Embryonic facial prominence (tissue), 1 donor: ENCODE measurements around the gene KLK11.

Source experiments
- DNase-seq: peaks from one replicate; pipeline ENCODE4 v3.0.0-alpha.2; 2016; ENCODE audit errors: extremely low spot score

The KLK11 gene, protein sequence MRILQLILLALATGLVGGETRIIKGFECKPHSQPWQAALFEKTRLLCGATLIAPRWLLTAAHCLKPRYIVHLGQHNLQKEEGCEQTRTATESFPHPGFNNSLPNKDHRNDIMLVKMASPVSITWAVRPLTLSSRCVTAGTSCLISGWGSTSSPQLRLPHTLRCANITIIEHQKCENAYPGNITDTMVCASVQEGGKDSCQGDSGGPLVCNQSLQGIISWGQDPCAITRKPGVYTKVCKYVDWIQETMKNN

DNA sequence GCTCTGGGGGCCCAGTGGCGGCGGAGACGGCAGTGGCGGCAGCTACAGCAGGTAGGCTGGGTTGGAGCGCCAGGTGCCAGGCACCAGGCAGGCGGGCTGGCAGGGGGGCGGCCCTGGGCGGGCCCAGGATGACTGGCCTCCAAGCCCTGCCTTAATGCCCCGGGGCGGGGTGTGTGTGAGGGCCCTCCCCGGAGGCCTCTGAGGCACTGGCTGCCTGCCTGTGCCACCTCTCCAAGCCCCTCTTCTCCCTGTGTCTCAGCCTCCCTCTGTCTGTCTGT lies at the start of gene KLK11:
TSS of gene KLK11 (minus strand) at position 63 of the 278 bp plus-strand sequence. CDS start 985 bp downstream, outside the sequence.
- DNase-seq: no peak

DNA sequence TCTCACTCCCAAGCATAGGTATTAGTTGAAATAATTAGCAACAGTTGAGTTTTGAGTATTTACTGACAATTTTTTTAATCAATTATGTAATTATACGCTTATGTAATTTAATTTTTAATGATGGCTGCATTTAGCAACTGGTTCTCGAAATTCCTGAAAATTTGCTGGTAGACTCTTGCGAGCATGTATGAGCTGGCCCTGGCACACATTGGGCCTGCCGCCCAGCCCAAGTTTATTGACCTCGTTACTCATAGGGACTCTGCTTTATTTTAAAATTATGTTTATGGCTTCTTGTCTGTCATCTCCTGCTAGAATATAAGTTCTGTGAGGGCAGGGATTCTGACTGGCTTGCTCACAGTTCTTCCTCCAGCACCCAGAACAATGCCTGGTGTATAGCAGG lies 49.6 kb upstream of the KLK11 start:
- DNase-seq: no peak

DNA sequence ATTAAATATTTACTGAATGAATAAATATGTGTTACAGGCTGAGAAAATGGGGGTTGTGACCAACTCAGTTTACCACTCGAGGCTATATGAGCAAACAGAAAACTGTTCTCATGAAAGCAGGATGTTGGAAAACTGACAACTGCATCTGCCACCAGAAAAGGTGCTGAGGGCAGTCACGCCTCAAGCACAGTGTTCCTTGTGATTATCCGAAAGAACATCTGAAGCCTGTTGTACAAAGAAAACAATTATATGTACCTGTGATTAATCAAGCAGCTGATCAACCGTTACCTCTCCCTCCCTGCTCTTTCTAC lies 44.6 kb upstream of the KLK11 start:
- no peak for DNase-seq

DNA sequence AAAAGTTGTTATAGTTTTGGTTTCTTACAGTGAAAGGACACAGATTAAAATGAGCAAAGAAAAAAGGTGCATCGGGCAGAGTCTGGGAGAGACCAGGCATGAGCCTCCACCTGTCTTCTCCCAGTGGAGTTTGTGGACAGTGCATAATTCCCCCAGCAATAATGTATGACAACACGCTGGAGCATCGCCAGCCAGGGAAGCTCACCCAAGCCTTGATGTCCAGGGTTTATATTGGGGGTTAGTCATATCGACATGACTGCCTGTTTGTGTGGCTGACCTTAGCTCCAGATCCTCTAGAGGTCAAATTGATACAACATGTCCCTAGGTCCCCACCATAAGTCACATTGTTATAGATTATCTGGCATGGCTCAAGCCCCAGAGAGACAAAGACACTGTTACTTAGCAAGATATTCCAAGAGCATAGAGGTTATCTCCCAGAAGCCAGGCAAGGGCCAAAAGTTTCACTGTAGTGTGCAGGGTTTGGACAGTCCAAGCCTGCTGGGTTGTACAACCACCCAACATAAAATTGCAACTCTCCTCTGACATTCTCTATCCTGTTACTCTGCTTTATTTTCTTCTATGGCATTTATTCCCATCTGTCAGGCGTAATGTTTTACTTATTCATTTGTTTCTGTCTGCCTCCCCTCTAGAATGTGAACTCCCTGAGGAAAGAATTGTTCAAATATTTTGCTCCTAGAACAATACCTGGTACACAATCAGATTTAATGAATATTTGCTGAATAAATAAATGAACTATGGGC lies 44.1 kb upstream of the KLK11 start:
- no peak for DNase-seq

DNA sequence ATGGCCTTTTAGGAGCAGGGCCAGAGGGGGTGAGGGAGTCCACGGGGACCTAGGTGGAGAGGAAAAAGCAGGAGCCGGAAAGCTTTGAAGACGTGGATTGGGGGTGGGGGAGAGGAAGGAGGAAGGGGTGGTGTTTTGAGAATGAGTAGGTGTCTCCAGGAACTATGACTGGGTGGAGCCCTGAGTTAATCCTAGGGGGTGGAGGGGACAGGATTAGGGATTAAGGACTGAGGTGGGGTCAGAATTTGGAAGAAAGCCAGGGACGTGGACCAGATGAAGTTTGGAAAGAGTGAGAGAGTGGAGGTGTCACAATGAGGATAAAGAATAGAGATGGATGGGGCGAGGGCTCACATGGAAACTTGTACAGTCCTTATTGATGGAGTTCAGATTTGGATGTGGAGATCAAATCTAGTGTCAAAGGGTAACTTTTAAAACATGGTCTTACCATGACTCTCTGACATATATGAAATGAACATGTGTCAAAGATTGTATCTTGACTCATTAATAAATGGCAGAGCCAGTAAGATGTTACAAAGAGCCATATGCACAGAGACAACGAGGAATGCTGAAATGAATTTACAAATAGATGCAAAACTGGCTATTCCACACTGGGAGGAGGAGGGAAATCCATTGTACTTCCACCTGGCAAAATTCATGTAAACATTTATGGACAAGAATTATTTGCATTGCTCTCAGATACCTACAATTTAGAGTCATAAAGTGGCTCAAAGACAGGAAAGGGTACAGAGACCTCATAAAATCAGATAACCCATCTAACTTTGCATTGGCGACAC lies 40.2 kb upstream of the KLK11 start:
- DNase-seq: no peak

DNA sequence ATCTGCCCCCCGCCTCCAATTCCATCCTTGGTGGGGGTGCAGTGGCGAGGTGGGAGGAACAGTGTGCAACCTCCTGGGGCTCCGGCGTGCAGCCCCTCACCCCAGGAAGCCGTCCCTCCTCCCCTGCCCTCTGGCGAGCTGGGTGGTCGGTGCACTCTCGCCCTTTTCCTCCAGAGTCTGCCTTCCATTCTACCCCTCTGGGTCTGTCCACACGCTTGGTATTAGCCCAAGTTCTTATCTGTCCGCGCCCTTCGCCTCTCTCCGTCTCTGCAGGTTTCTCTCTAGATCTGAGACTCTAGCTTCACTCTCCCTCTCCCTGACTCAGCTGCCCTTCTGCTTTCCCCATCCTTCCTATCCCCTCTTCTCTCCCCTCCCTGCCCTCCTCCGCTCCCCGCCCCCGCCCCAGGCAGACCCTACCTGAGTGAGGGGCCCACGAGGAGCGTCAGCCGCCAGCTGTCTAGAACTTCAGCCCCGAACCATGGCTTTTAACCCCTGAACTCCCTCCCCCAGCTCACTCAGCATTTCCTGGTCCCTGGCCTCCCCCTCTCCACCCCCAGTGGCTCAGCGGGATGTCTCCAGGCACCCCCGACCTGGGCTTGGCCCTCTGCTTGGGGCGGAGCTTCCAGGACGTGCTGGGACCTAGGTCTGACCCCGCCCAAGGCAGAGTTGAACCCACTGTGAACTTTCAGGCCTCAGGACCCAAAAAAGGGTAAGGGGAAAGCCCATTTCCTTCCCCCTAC lies 39.0 kb upstream of the KLK11 start:
- DNase-seq: no peak

DNA sequence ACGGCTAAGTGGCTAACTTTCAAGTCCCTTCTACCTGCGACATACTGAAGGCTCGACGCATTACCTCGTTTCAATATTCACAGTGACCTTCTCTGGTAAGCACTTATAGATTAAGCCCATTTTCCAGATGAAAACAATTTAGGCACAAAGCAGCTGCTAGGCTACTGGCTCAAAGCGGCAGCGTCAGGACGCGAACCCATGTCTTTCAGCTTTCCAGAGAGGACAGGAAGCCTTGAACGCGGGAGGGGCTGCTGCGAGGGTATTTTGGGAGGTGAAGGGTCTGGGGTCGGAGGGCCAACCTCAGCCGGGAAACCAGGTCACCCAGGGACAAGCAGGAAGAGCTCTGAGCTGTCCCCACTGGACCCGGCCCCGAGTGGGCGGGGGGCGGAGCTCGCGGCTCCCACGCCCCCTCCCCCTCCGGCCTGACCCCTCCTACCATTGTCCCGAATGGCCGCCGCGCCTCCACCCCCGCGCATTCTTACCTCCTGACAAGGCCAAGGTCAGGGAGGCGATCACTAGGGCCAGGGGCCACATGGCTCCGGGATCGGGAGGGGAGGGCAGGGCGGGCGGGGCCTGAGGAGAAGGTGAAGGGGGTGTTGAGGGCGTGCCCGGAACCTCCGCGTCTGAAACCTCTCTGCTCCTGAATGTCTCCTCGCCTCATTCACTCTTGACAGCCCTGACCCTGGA lies 38.3 kb upstream of the KLK11 start, which contains the start of gene KLK13:
TSS of gene KLK13 (minus strand) at position 559 of the 687 bp plus-strand sequence. CDS start at position 534, 25 bp downstream.
- DNase-seq: no peak

DNA sequence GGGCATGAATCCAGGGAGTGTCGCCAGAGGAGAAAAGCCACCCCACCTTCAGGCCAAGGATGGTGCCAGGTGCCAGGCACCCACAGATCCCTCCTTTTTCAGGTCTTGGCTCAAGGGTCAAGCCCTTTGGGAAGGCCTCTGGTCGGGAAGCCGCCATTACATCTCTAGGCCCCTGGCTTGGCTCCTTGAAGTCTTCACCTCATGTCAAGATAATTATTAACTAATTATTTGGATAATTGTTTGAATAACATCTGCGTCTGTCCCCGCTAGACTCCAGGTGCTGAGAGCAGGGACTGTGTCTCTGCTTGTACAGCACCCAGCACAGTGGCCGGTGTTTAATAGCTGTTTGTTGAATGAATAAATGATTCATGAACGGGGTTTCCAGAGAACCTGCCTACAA lies 37.2 kb upstream of the KLK11 start:
- DNase-seq: no peak

DNA sequence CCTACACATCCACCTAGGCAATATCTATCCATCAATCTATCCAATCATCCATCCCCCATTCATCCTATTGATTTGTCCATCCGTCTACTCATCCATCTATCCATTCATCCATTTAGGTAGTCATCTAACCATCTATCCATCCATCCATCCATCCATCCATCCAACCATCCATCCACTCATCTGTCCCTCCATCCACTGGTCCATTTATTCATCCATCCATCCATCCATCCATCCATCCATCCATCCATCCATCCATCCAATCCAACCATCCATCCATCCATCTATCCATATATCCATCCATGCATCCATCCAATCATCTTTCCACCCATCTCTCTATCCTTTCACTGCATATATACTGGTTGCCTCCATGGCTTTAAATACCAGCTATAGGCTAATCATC lies 34.6 kb upstream of the KLK11 start:
- DNase-seq: no peak

DNA sequence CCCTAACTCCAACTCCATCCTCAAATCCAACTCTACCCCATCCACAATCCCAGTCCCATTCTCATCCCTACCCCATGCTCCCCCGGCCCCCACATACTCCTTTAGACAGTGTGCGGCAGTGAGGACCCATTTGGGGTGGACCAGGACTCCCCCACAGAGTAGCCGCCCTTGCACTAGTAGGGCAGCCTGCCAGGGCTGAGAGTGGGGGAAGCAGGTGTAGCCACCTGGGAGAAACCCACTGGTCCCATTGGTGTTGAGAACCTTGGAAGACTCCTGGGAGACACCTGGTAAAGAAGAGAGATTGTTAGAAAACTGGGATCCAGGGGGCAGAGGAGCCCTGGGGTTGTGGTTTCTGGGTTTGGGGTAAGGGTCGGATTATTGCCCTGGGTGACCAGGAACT lies 33.9 kb upstream of the KLK11 start:
- no peak for DNase-seq

DNA sequence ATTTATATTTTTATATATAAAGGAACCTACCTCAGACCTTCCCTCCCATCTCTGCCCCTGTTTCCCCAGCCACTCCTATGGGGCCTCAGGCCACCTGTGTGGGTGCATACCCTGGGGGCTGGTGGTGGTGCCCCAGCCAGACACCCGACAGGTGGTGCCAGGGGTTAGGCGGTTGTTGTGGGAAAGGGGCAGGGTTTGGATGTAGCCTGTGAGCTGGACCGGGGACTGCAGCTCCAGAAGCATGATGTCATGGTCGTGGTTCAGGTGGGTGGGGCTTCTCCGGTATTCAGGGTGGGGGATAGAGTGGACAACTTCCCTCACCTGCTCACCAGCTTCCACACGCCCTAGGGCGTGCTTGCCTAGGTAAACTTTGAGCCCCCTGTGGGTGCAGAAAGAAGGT lies 33.3 kb upstream of the KLK11 start:
- no peak for DNase-seq

DNA sequence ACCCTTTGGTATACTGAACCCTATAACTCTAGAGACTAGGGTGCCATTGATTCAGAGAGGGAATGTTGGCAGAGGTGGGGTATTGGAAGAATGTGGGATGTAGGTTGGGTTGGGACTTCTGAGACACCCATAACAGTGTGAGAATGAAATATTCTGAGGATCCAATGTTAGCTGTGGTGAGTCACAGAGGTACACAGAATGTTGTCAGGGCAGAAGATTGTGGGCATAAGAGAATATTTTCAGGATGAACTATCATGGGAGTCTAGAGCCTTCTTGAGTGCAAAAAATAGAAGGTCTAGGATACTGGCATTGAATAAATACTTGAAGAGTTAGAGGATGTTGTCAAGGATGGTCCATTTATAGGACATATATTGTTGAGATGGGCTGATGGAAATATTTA lies 29.4 kb upstream of the KLK11 start:
- DNase-seq: no peak

DNA sequence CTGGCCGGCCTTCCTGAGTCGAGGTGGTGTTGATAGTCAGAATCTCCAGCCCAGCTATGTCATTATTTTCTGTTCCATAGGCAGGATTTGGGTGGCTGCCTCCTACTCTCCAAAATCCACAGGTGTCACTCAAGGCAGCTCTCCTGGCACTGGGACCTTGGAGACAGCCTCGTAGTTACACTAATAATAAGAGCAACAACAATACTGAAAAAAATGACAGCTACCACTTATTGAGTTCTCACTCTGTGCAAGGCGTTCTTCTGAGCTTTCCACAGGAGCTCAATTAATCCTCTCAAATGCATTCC lies 20.6 kb upstream of the KLK11 start:
- DNase-seq: no peak

DNA sequence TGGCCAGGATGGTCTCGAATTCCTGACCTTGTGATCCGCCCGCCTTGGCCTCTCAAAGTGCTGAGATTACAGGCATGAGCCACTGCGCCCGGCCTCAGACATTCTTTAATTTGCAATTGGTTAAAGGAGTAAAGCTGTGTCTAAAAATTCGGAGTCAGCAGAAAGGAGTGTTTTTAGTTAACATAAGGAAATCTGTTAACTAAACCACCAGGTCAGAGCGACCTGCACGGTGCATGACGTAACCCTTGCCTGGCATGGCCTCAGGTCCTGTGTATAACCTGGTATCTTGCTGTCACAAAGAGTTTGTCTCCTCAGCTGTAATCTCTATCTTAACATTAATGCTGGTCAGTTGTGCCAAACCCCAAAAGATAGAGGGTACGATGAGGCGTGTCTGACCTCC lies 17.9 kb upstream of the KLK11 start:
- DNase-seq: no peak

DNA sequence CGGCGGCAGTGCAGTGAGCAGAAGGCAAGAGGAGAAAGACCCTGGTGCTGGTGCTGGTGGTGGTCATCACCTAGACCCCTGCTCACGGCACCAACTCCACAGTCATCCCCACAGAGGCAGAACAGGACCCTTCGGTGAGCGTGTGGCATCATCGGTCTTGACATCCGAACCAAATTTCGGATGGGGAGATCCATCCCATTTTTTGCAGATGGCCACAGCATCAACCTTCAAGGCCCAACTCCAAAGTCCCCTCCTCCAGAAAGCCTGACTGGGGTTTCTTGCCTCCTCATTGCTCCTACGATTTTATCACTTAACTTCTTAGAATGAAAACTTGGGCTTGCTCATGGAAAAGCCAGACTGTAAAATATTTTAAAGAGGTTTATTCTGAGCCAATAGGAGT lies 17.1 kb upstream of the KLK11 start:
- no peak for DNase-seq

DNA sequence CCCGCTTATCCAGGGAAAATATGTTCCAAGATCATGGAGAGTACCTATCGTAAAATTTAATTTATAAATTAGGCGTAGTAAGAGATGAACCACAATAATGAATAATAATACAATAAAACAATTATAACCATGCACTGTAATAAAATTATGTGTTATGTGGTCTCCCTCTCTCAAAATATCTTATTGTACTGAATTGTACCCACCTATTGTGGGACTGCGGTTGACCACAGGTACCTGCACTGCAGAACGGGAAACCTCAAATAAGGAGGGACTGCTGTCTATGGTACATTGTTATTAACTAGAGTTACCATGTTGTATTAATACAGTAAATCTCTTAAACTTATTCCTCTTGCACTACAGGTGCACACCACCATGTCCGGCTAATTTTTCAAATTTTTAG lies 13.7 kb upstream of the KLK11 start:
- DNase-seq: no peak

DNA sequence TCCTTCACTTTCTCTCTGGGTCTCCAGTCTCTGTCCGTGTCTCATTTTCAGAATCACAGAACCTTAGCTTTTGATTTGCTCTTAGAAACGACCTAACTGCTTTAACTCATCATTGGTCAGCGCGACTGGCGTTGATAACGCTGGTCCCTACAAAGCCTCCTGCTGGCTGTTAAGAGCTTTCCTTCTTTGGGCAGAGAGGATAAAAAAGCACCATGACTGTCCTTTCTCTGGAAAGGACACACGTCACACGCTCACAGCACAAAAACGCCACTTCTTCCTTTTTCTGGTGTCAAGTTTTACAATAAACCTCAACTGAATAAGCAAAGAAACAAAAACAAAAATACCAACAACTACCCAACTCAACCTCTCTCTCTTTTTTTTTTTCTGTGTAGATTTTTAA lies 10.1 kb upstream of the KLK11 start:
- DNase-seq: no peak

DNA sequence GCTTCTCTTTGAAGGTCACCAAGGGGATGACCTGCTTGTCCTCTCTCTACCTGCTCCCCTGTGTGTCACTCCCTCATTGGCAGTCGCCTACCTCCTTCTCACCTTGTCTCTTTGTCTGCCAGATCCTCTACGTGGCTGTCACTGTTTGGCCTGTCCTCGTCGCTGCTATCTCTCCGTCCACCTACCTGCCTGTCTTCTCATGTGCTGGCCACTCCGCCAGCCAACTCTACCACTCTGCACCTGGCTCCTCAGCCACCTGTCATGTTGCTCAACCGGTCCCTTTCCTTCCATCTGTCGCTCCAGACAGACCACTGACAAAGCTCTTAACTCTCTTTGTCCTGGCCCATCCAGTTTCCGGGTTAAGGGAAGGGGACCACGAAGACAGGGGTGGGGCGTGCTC lies 8.3 kb upstream of the KLK11 start, which contains the start of gene KLK12:
TSS of gene KLK12 (minus strand) at position 299 of the 400 bp plus-strand sequence. CDS start 381 bp downstream, outside the sequence.
- DNase-seq: no peak

DNA sequence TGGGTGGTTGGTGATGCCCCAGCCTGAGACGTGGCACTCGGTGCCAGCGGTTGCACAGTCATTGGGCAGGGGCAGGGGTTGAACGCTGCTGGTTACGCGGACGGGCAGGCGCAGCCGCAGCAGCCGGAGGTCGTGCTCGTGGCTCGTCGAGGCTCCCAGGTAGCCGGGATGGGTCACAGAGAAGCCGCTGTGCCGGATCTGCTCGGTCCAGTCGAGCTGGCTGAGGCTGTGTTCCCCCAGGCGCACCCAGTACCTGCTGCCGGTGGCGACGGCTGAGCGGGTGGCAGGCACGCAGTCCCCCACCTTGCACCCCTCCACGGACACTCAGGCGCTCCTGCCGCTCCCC lies 5.4 kb upstream of the KLK11 start:
- no peak for DNase-seq

DNA sequence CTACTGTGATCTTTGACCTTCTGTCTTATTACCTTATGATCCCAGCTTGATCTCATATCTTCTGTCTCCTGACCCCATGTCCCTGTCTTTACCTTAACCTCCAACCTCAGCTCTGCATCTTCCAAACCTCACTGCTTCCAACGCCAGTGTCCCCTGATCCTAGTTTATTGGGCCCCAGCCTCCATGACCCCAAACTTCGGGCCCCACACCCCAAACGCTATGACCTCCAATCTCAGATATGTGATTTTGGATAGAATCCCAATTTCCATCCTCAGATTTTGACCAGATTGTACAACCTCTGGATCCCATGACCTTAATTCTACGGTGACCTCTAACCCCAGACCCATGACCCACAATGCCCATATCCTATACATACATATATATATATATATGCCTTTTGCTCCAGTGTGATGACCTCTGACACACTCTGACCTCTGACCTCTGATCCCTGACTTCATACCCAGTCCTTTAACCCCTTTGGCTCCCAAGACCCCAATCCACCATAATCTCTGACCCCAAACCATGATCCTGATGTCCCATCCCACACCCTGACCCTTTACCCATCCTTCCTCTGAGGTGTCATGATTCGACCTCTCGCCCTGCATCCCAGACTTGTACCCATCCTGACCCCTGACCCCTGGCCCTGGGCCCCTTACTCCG lies 4.9 kb upstream of the KLK11 start:
- no peak for DNase-seq

DNA sequence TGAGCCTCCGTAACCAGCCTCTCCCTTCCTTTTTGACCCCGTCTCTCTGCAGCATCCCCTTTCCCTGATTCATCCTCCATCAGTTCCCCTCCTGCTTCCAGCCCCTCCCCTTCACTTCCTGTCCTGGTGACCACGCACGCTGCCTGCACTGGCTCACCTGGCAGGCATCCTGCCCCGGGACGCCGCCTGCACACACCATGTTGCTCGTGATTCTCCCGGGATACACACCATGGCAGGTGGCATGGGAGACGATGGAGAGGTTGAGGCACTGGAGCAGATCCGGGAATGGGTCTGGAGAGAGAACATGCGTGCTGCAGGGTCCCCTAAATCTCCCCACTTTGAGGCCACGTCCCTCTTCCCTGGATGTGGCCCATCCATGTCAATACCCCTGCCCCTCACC lies 4.2 kb upstream of the KLK11 start:
- DNase-seq: no peak
